ENCODE results near the gene CCL17.

- TF ChIP-seq, protein P1, sequence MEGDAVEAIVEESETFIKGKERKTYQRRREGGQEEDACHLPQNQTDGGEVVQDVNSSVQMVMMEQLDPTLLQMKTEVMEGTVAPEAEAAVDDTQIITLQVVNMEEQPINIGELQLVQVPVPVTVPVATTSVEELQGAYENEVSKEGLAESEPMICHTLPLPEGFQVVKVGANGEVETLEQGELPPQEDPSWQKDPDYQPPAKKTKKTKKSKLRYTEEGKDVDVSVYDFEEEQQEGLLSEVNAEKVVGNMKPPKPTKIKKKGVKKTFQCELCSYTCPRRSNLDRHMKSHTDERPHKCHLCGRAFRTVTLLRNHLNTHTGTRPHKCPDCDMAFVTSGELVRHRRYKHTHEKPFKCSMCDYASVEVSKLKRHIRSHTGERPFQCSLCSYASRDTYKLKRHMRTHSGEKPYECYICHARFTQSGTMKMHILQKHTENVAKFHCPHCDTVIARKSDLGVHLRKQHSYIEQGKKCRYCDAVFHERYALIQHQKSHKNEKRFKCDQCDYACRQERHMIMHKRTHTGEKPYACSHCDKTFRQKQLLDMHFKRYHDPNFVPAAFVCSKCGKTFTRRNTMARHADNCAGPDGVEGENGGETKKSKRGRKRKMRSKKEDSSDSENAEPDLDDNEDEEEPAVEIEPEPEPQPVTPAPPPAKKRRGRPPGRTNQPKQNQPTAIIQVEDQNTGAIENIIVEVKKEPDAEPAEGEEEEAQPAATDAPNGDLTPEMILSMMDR (conservative IDR thresholded peaks at IDR 0.05 in 1 of 2, IDR thresholded peaks at IDR 0.05 in 1 of 2; ENCODE audit: extremely low read depth in 1 of 2, insufficient read depth in 1 of 2, low read depth in 1 of 2, low read length in 2 of 2) = no peak
- TF ChIP-seq EZH2 (IDR thresholded peaks at IDR 0.05; ENCODE audit: borderline replicate concordance, low read length) = no peak
Observed at GRCh38 chr16:57381791-57382534, 22.6 kb upstream of the CCL17 start.

All from mammary epithelial cell (primary cell).